OCI-LY3 (cell line): ENCODE data around the gene MPHOSPH8.

Experiments used
- EZH2phosphoT487 ChIP-seq: fragments of 200-600 bp; shearing (Covaris generic); IDR thresholded peaks from 2 replicates; pipeline ENCODE4 v1.6.1; 2018; ENCODE audit warnings: antibody characterized with exemption, mixed run types, low read depth
- TF ChIP-seq, protein P1 (sequence below): fragments of 200-600, 300-600 bp; sonication (generic); IDR thresholded peaks from 2 replicates; pipeline ENCODE4 v1.5.1; 2014; ENCODE audit warnings: antibody characterized with exemption, low read length, low read depth

DNA sequence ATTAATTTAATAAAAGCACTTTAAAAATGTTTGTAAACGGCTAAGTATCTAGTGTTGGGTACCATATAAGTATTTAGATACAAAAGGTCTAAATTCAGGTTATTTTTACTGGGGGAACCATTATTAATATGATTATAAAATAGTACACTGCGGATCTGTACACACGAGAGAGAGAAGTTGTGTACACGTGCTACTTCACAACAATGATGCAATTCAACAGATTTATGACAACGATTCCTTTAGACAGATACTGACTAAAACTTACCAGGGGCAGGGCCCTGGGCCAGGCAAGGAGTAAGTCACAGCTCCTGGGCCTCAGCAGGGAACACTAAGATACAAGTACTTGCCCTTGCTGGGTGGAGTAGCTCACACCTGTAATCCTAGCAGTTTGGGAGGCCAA lies 43.0 kb upstream of the MPHOSPH8 start:
- TF ChIP-seq, protein P1, sequence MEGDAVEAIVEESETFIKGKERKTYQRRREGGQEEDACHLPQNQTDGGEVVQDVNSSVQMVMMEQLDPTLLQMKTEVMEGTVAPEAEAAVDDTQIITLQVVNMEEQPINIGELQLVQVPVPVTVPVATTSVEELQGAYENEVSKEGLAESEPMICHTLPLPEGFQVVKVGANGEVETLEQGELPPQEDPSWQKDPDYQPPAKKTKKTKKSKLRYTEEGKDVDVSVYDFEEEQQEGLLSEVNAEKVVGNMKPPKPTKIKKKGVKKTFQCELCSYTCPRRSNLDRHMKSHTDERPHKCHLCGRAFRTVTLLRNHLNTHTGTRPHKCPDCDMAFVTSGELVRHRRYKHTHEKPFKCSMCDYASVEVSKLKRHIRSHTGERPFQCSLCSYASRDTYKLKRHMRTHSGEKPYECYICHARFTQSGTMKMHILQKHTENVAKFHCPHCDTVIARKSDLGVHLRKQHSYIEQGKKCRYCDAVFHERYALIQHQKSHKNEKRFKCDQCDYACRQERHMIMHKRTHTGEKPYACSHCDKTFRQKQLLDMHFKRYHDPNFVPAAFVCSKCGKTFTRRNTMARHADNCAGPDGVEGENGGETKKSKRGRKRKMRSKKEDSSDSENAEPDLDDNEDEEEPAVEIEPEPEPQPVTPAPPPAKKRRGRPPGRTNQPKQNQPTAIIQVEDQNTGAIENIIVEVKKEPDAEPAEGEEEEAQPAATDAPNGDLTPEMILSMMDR: no peak
- TF ChIP-seq EZH2phosphoT487: no peak
